ENCODE results near the gene LRRC8B.
A peak's percentile ranks its signal among the peaks of the same experiment; 100 is the strongest.

LRRC8B gene

GRCh38 chr1:89524369-89525168, at the start of gene LRRC8B:
Gene LRRC8B, plus strand, starts transcription at chr1:89524829. Its CDS starts 57,822 bp downstream, at chr1:89582651.
- in situ Hi-C loops (cut with HindIII; ENCODE audit: low pct_unique_long_range_greater_than_20kb, low sequenced_read_pairs): no loop called here
- peak; percentile 81 to 88 for DNase-seq (ENCODE audit: low read depth in 1 of 2, low spot score in 1 of 2)
- no peak for TF ChIP-seq JUND (IDR thresholded peaks at IDR 0.05; ENCODE audit: low read depth)

GRCh38 chr1:89475269-89475668, 49.4 kb upstream of the LRRC8B start:
- no peak for TF ChIP-seq JUND (IDR thresholded peaks at IDR 0.05; ENCODE audit: low read depth)
- in situ Hi-C loops (cut with HindIII; ENCODE audit: low pct_unique_long_range_greater_than_20kb, low sequenced_read_pairs): no loop called here
- no peak for DNase-seq (ENCODE audit: low read depth in 1 of 2, low spot score in 1 of 2)

GRCh38 chr1:89476072-89476471, 48.6 kb upstream of the LRRC8B start:
- no peak for TF ChIP-seq JUND (IDR thresholded peaks at IDR 0.05; ENCODE audit: low read depth)
- in situ Hi-C loops (cut with HindIII; ENCODE audit: low pct_unique_long_range_greater_than_20kb, low sequenced_read_pairs): no loop called here
- no peak for DNase-seq (ENCODE audit: low read depth in 1 of 2, low spot score in 1 of 2)

GRCh38 chr1:89483010-89483756, 41.4 kb upstream of the LRRC8B start:
- DNase-seq (ENCODE audit: low read depth in 1 of 2, low spot score in 1 of 2): peak; percentile 28 to 73
- no peak for TF ChIP-seq JUND (IDR thresholded peaks at IDR 0.05; ENCODE audit: low read depth)
- in situ Hi-C loops (cut with HindIII; ENCODE audit: low pct_unique_long_range_greater_than_20kb, low sequenced_read_pairs): no loop called here

GRCh38 chr1:89483757-89484077, 40.9 kb upstream of the LRRC8B start:
- no peak for DNase-seq (ENCODE audit: low read depth in 1 of 2, low spot score in 1 of 2)
- in situ Hi-C loops (cut with HindIII; ENCODE audit: low pct_unique_long_range_greater_than_20kb, low sequenced_read_pairs): no loop called here
- no peak for TF ChIP-seq JUND (IDR thresholded peaks at IDR 0.05; ENCODE audit: low read depth)

GRCh38 chr1:89484092-89485038, 40.3 kb upstream of the LRRC8B start:
- no peak for TF ChIP-seq JUND (IDR thresholded peaks at IDR 0.05; ENCODE audit: low read depth)
- DNase-seq (ENCODE audit: low read depth in 1 of 2, low spot score in 1 of 2): no peak
- in situ Hi-C loops (cut with HindIII; ENCODE audit: low pct_unique_long_range_greater_than_20kb, low sequenced_read_pairs): no loop called here

- no peak for DNase-seq (ENCODE audit: low read depth in 1 of 2, low spot score in 1 of 2)
- no peak for TF ChIP-seq JUND (IDR thresholded peaks at IDR 0.05; ENCODE audit: low read depth)
- in situ Hi-C loops (cut with HindIII; ENCODE audit: low pct_unique_long_range_greater_than_20kb, low sequenced_read_pairs): no loop called here
These were observed 36.7 kb upstream of the LRRC8B start for GRCh38 chr1:89487972-89488371.

- DNase-seq (ENCODE audit: low read depth in 1 of 2, low spot score in 1 of 2): peak in 1 of 2 experiments; percentile 12
- in situ Hi-C loops (cut with HindIII; ENCODE audit: low pct_unique_long_range_greater_than_20kb, low sequenced_read_pairs): no loop called here
- TF ChIP-seq JUND (IDR thresholded peaks at IDR 0.05; ENCODE audit: low read depth): no peak
These were observed 35.4 kb upstream of the LRRC8B start for GRCh38 chr1:89489047-89489729.

GRCh38 chr1:89490389-89490788, 34.2 kb upstream of the LRRC8B start:
- in situ Hi-C loops (cut with HindIII; ENCODE audit: low pct_unique_long_range_greater_than_20kb, low sequenced_read_pairs): no loop called here
- TF ChIP-seq JUND (IDR thresholded peaks at IDR 0.05; ENCODE audit: low read depth): no peak
- DNase-seq (ENCODE audit: low read depth in 1 of 2, low spot score in 1 of 2): no peak

- no peak for TF ChIP-seq JUND (IDR thresholded peaks at IDR 0.05; ENCODE audit: low read depth)
- in situ Hi-C loops (cut with HindIII; ENCODE audit: low pct_unique_long_range_greater_than_20kb, low sequenced_read_pairs): no loop called here
These were observed 25.3 kb upstream of the LRRC8B start for GRCh38 chr1:89499320-89499719.

GRCh38 chr1:89502042-89502441, 22.6 kb upstream of the LRRC8B start:
- no peak for TF ChIP-seq JUND (IDR thresholded peaks at IDR 0.05; ENCODE audit: low read depth)
- in situ Hi-C loops (cut with HindIII; ENCODE audit: low pct_unique_long_range_greater_than_20kb, low sequenced_read_pairs): no loop called here
- DNase-seq (ENCODE audit: low read depth in 1 of 2, low spot score in 1 of 2): no peak

More at GRCh38 chr1:89499320-89499719, 25.3 kb upstream of the LRRC8B start:
- DNase-seq (ENCODE audit: low read depth in 1 of 2, low spot score in 1 of 2): no peak

GRCh38 chr1:89502895-89503294, 21.7 kb upstream of the LRRC8B start:
- in situ Hi-C loops (cut with HindIII; ENCODE audit: low pct_unique_long_range_greater_than_20kb, low sequenced_read_pairs): no loop called here
- DNase-seq (ENCODE audit: low read depth in 1 of 2, low spot score in 1 of 2): no peak
- no peak for TF ChIP-seq JUND (IDR thresholded peaks at IDR 0.05; ENCODE audit: low read depth)
